T-helper 1 cell treated with Interleukin-12 subunit alpha and Interleukin-12 subunit beta and Interleukin-4 antibody, amounts not matched to agents 30 μg/mL and 1 μg/mL, for 36 hours (primary cell): Measurements from ENCODE around the gene NXPH4.

Experiments
- H3K27ac Mint-ChIP-seq: one replicate; pipeline ENCODE4 v1.8.0; 2021; ENCODE audit warnings: mild to moderate bottlenecking, mixed read lengths
- H3K27me3 Mint-ChIP-seq: one replicate; pipeline ENCODE4 v1.8.0; 2021; ENCODE audit warnings: low read depth, mixed read lengths
- H3K36me3 Mint-ChIP-seq: one replicate; pipeline ENCODE4 v1.8.0; 2021; ENCODE audit warnings: low read depth, mixed read lengths
- H3K4me1 Mint-ChIP-seq: one replicate; pipeline ENCODE4 v1.8.0; 2021; ENCODE audit warnings: low read depth, mixed read lengths
- H3K4me3 Mint-ChIP-seq: one replicate; pipeline ENCODE4 v1.8.0; 2021; ENCODE audit warnings: mild to moderate bottlenecking, moderate library complexity, mixed read lengths
- H3K9me3 Mint-ChIP-seq: one replicate; pipeline ENCODE4 v1.8.0; 2021; ENCODE audit warnings: mixed read lengths

NXPH4 gene

GRCh38 chr12:57224973-57225679 is 8.5 kb downstream of the NXPH4 start:
- Mint-ChIP-seq H3K4me1 (peaks cover 48% of the 10 kb centered on the region), H3K36me3 (peaks cover 10% of the 10 kb centered on the region), H3K27me3 (peaks cover 71% of the 10 kb centered on the region), H3K9me3 (no peaks in the 10 kb centered on the region), H3K27ac (peak overlapping the region; percentile 9), H3K4me3 (peak overlapping the region; percentile 28)

DNA sequence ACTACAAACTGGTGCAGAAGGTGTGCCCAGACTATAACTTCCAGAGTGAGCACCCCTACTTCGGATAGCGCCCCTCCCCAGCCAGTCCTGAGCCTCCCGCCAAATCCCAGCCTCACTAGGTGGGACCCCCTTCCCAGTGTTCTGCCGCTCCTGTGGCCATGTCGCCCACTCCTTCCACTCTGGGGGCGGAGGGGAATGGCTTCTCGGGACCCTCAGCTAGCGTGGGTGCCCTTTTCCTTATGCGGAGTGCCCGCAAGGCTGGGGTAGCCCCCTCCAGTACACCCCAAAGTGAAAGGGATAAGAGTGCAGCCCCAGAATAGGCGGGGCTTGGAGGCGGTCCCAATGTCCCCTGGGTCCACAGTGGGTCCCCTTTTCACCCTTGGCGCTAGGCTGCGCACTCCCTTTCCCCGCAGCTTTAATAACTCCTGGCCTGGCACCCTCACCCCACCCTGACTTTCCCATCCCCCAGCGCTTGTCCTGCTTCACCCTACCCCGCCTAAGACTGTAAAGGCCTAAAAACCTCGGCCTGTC is 9.2 kb downstream of the NXPH4 start:
- Mint-ChIP-seq H3K4me1 (peaks cover 52% of the 10 kb centered on the region), H3K4me3 (peak overlapping the region; percentile 28), H3K27me3 (peaks cover 67% of the 10 kb centered on the region)

DNA sequence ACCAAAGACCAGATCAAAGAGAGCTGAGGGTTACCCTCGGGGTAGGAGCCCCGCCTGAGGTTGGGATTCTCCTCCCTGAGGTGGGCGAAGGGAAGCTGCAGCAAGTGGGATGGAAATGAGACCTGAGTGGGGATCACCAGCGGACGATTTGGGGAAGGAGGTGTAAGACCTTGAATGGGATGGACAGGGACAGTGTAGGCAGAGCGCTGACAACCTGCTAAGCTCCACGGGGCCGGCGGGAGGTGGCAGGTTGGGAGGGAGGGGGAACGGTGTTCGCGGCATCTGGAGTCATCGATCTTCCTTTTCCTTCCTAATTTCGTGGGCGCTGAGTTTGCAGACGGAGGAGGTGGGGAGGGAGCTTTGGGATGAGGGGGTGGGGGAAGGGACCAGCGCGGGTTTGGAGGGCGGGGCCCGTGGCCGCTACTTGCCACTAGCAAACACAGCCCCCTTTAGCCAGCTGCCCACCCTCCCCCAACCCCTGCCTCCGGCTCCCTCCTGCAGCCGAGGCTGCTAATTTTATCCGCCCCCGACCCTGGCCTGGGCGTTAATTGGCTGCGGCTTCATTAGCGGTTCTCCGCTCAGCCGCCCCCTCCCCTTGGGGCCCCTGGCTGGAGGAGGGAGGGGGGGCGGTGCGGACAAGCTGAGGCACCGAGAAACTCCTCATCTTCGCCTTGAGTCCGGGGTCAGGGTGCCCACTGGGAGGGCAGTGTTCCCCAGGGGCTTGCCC is 10.2 kb downstream of the NXPH4 start:
- Mint-ChIP-seq H3K9me3 (no peaks in the 10 kb centered on the region), H3K27me3 (peaks cover 57% of the 10 kb centered on the region), H3K36me3 (peaks cover 17% of the 10 kb centered on the region), H3K27ac (no peak overlapping the region), H3K4me1 (peaks cover 52% of the 10 kb centered on the region), H3K4me3 (peak overlapping the region; percentile 71)

More for the DNA sequence above, 9.2 kb downstream of the NXPH4 start:
- H3K9me3 Mint-ChIP-seq, result no peaks in the 10 kb centered on the region
- H3K27ac Mint-ChIP-seq, result peak overlapping the region; percentile 9
- H3K36me3 Mint-ChIP-seq, result peaks cover 16% of the 10 kb centered on the region

- Mint-ChIP-seq H3K9me3 (no peaks in the 10 kb centered on the region), H3K4me1 (peaks cover 52% of the 10 kb centered on the region), H3K4me3 (no peak overlapping the region), H3K27ac (peak overlapping the region; percentile 4), H3K36me3 (peaks cover 18% of the 10 kb centered on the region), H3K27me3 (peaks cover 49% of the 10 kb centered on the region)
These were observed 10.9 kb downstream of the NXPH4 start for GRCh38 chr12:57227315-57228115.

DNA sequence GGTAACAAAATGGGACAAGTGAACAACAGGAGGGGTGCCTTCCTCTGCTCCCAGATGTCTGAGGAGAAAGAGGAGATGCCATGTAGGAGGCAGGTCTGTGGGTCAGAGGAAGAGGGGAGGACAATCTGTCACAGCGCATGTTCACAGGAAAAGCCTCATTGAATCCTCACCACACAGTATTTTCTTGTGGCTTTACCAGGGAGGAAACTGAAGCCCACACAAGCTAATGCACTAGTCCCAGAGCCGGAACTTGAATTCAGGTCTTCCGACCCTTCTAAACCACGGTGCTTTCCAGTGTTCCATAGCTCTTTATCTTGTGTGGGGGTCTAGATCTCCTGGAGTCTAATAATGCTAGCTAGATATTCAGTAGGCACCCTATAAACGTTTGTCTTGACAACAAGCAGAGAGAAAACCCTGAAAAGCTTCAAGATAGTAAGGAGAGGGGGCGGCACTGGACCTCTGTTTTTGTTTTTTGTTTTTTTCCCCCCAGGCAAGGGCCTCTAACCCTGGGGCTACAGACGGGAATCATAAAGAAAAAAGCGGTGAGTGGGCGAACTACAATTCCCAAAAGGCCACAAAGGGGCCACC is 12.5 kb downstream of the NXPH4 start:
- Mint-ChIP-seq H3K27me3 (peaks cover 33% of the 10 kb centered on the region), H3K36me3 (peaks cover 33% of the 10 kb centered on the region), H3K4me3 (peak overlapping the region; percentile 99), H3K27ac (peak overlapping the region; percentile 95), H3K4me1 (peaks cover 45% of the 10 kb centered on the region), H3K9me3 (no peaks in the 10 kb centered on the region)

- no peaks in the 10 kb centered on the region for H3K9me3 Mint-ChIP-seq
- peaks cover 46% of the 10 kb centered on the region for H3K4me1 Mint-ChIP-seq
- H3K4me3 Mint-ChIP-seq, result peak within 1 kb of the TSS; percentile 99
- peaks cover 39% of the 10 kb centered on the region for H3K36me3 Mint-ChIP-seq
- peak within 1 kb of the TSS; percentile 95 for H3K27ac Mint-ChIP-seq
- peaks cover 26% of the 10 kb centered on the region for H3K27me3 Mint-ChIP-seq
These were observed 13.2 kb downstream of the NXPH4 start, which contains the start of gene SHMT2 for GRCh38 chr12:57229634-57230380. Gene SHMT2 (plus strand): TSS chr12:57229711. CDS start chr12:57229779, 68 bp downstream.

DNA sequence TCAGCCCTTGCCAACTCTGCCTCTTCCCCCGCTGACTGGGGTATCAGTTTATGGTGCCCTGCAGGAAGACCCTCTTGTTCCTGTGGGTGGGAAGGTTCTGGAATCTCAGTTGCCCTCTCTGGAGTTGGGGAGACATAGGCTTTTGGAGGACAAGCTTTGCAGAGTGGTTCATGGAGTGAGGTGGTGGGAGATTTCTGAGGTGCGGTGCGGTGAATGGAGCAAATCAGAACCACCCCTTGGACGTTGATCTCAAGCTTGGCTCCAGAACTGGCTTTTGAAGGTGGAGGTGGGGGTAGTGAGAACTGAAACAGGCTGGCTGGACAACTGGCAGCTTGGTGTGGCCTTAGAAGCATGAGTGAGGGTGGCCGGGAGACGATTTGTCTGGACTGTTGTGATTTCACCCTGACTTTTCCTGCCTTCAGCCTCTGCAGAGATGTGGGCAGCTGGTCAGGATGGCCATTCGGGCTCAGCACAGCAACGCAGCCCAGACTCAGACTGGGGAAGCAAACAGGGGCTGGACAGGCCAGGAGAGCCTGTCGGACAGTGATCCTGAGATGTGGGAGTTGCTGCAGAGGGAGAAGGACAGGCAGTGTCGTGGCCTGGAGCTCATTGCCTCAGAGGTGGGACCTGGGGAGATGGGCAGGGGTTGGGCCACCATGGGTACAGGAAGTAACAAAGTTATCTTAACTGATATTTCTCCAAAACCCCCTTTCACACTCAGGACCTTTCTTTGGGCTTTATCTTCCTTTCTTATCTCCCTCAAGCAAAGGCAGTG is 14.0 kb downstream of the NXPH4 start:
- H3K27ac Mint-ChIP-seq, result peak overlapping the region; percentile 95
- peaks cover 20% of the 10 kb centered on the region for H3K27me3 Mint-ChIP-seq
- no peaks in the 10 kb centered on the region for H3K9me3 Mint-ChIP-seq
- peak overlapping the region; percentile 99 for H3K4me3 Mint-ChIP-seq
- peaks cover 39% of the 10 kb centered on the region for H3K36me3 Mint-ChIP-seq
- peaks cover 41% of the 10 kb centered on the region for H3K4me1 Mint-ChIP-seq

GRCh38 chr12:57231276-57232021 is 14.9 kb downstream of the NXPH4 start:
- H3K27ac Mint-ChIP-seq, result no peak overlapping the region
- H3K27me3 Mint-ChIP-seq, result peaks cover 11% of the 10 kb centered on the region

GRCh38 chr12:57232156-57232756 is 15.7 kb downstream of the NXPH4 start:
- Mint-ChIP-seq H3K4me3 (no peak overlapping the region), H3K9me3 (no peaks in the 10 kb centered on the region), H3K4me1 (peaks cover 40% of the 10 kb centered on the region), H3K36me3 (peaks cover 41% of the 10 kb centered on the region), H3K27me3 (peaks cover 9% of the 10 kb centered on the region), H3K27ac (no peak overlapping the region)

More at GRCh38 chr12:57231276-57232021, 14.9 kb downstream of the NXPH4 start:
- Mint-ChIP-seq H3K36me3 (peaks cover 39% of the 10 kb centered on the region), H3K4me1 (peaks cover 40% of the 10 kb centered on the region), H3K4me3 (peak overlapping the region; percentile 99), H3K9me3 (no peaks in the 10 kb centered on the region)

DNA sequence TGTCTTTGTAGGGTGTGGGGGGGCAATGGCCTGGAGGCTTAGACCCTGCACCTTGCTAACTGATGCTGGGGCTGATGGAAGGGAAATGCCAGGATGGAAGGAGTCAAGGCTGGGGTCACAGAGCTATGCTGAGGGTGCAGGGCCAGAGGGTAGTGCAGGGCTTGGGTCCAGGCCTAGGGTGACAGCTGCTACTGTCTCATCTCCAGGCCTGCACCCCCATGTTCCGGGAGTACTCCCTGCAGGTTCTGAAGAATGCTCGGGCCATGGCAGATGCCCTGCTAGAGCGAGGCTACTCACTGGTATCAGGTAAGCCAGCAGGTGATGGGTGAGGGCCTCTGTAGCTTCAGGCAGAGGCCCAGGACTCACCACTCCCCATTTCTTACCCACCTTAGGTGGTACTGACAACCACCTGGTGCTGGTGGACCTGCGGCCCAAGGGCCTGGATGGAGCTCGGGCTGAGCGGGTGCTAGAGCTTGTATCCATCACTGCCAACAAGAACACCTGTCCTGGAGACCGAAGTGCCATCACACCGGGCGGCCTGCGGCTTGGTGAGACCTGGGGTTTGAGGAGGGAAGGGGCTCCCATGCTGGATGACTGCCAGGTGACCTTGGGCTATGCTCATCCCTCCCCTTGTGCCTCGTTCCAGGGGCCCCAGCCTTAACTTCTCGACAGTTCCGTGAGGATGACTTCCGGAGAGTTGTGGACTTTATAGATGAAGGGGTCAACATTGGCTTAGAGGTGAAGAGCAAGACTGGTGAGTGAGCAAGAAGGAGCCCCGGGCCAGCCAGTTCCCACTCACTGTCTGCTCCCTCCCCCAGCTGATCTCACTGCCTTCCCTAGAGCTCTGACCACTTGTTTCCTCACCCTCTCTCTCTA is 17.0 kb downstream of the NXPH4 start:
- H3K27ac Mint-ChIP-seq, result no peak overlapping the region
- H3K27me3 Mint-ChIP-seq, result peaks cover 14% of the 10 kb centered on the region
- H3K4me1 Mint-ChIP-seq, result peaks cover 40% of the 10 kb centered on the region
- H3K4me3 Mint-ChIP-seq, result no peak overlapping the region
- H3K36me3 Mint-ChIP-seq, result peaks cover 45% of the 10 kb centered on the region
- no peaks in the 10 kb centered on the region for H3K9me3 Mint-ChIP-seq

DNA sequence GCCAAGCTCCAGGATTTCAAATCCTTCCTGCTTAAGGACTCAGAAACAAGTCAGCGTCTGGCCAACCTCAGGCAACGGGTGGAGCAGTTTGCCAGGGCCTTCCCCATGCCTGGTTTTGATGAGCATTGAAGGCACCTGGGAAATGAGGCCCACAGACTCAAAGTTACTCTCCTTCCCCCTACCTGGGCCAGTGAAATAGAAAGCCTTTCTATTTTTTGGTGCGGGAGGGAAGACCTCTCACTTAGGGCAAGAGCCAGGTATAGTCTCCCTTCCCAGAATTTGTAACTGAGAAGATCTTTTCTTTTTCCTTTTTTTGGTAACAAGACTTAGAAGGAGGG is 17.6 kb downstream of the NXPH4 start:
- Mint-ChIP-seq H3K9me3 (no peaks in the 10 kb centered on the region), H3K27ac (peak overlapping the region; percentile 45), H3K4me1 (peaks cover 38% of the 10 kb centered on the region), H3K27me3 (peaks cover 18% of the 10 kb centered on the region), H3K36me3 (peaks cover 45% of the 10 kb centered on the region), H3K4me3 (no peak overlapping the region)
